Measurements from ENCODE around the gene CDK14. TPM values are rescaled to one million over a fixed set of nuclear protein-coding genes. Genes with fewer than 3 reads are reported as not detected.

CDK14 gene
- total and polyA plus RNA-seq, 2 donors (not counting 1 experiment from before 2014, with no cell fraction given) = 42.1 to 167 TPM

- no peak overlapping the region for H3K27ac Mint-ChIP-seq
- no peaks in the 10 kb centered on the region for H3K27me3 Mint-ChIP-seq
- DNase-seq (no peak), ATAC-seq (ENCODE audit: low read depth) (no peak)
- Histone ChIP-seq H4K20me1 (ENCODE audit: control insufficient read depth, insufficient read depth, low read length, poor library complexity, severe bottlenecking) (no peaks in the 10 kb centered on the region), H3K9me3 (ENCODE audit: control extremely low read depth in 1 of 3, control insufficient read depth in 2 of 3, insufficient read depth in 1 of 3, low read length in 2 of 3) (no peaks in the 10 kb centered on the region), H3K36me3 (replicated peaks in 1 of 2; ENCODE audit: control extremely low read depth in 1 of 2, control insufficient read depth in 1 of 2, extremely low read depth in 1 of 2, insufficient read depth in 2 of 2, low read length in 1 of 2) (peaks cover 0 to 7% of the 10 kb centered on the region in 2 experiments), H2AFZ (ENCODE audit: insufficient read depth, low read depth, low read length, poor library complexity, severe bottlenecking) (no peak overlapping the region), H3K79me2 (ENCODE audit: control insufficient read depth, insufficient read depth, low read length) (no peaks in the 10 kb centered on the region), H3K4me3 (ENCODE audit: control extremely low read depth in 1 of 5, extremely low read depth in 1 of 5, insufficient read depth in 1 of 5, low read depth in 2 of 5, low read length in 4 of 5) (no peak overlapping the region), H3K27ac (ENCODE audit: low read length in 2 of 2) (no peak overlapping the region), H3K4me2 (replicated peaks; ENCODE audit: low read depth, low read length, poor library complexity, severe bottlenecking) (no peak overlapping the region), H3K27me3 (replicated peaks in 1 of 4; ENCODE audit: control extremely low read depth in 1 of 4, control insufficient read depth in 3 of 4, insufficient read depth in 4 of 4, low read length in 3 of 4) (no peaks in the 10 kb centered on the region), H3K9ac (ENCODE audit: low read length) (no peak overlapping the region), H3K4me1 (ENCODE audit: control insufficient read depth in 2 of 2, insufficient read depth in 2 of 2, low read length in 2 of 2) (no peaks in the 10 kb centered on the region)
- H3K9me3 Mint-ChIP-seq (ENCODE audit: insufficient read depth) = no peaks in the 10 kb centered on the region
- WGBS (ENCODE audit: insufficient coverage) = 100% methylated on average over 1 of the region's 1 CpG
- H3K4me1 Mint-ChIP-seq = peaks cover 7% of the 10 kb centered on the region
- POLR2A ChIA-PET = no interaction called here
- CTCF ChIA-PET = no interaction called here
- no peak for TF ChIP-seq CTCF (IDR thresholded peaks at IDR 0.05)
- no peak for TF ChIP-seq EZH2 (IDR thresholded peaks at IDR 0.05; ENCODE audit: borderline replicate concordance, insufficient read depth, low read depth, low read length, poor library complexity, severe bottlenecking)
- H3K4me3 Mint-ChIP-seq = no peak overlapping the region
- intact Hi-C loops (cut with micrococcal nuclease) = no loop called here
Observed at GRCh38 chr7:91103363-91103762, 507.2 kb downstream of the CDK14 start.

DNA sequence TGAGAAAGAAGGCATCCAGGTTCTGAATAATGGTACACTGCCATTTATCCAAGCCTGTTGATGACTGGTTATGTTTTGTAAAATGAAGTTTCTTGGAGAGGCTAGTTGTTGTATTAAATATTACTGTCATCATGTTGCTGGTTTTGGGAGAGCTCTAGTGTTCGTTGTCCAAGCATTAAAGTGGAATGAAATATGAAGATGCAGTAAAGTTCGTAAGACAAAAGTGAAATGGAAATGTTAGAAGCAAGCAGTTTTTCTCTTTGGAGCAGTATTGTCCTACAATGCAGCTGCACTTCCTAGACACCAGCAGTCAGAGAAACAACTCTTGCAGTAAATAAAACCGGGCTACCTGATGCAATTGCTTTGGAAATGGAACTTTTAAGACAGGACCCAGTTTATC lies 511.3 kb downstream of the CDK14 start:
- no CpG with 5 or more reads among the region's 3 CpGs for WGBS (ENCODE audit: insufficient coverage)
- Histone ChIP-seq H3K4me3 (ENCODE audit: control extremely low read depth in 1 of 5, extremely low read depth in 1 of 5, insufficient read depth in 1 of 5, low read depth in 2 of 5, low read length in 4 of 5) (no peak overlapping the region), H3K9me3 (ENCODE audit: control extremely low read depth in 1 of 3, control insufficient read depth in 2 of 3, insufficient read depth in 1 of 3, low read length in 2 of 3) (no peaks in the 10 kb centered on the region), H3K27me3 (replicated peaks in 1 of 4; ENCODE audit: control extremely low read depth in 1 of 4, control insufficient read depth in 3 of 4, insufficient read depth in 4 of 4, low read length in 3 of 4) (no peaks in the 10 kb centered on the region), H4K20me1 (ENCODE audit: control insufficient read depth, insufficient read depth, low read length, poor library complexity, severe bottlenecking) (no peaks in the 10 kb centered on the region), H3K9ac (ENCODE audit: low read length) (no peak overlapping the region), H3K4me1 (ENCODE audit: control insufficient read depth in 2 of 2, insufficient read depth in 2 of 2, low read length in 2 of 2) (no peaks in the 10 kb centered on the region), H3K27ac (ENCODE audit: low read length in 2 of 2) (no peak overlapping the region), H2AFZ (ENCODE audit: insufficient read depth, low read depth, low read length, poor library complexity, severe bottlenecking) (no peak overlapping the region), H3K79me2 (ENCODE audit: control insufficient read depth, insufficient read depth, low read length) (no peaks in the 10 kb centered on the region), H3K4me2 (replicated peaks; ENCODE audit: low read depth, low read length, poor library complexity, severe bottlenecking) (no peak overlapping the region), H3K36me3 (replicated peaks in 1 of 2; ENCODE audit: control extremely low read depth in 1 of 2, control insufficient read depth in 1 of 2, extremely low read depth in 1 of 2, insufficient read depth in 2 of 2, low read length in 1 of 2) (peaks cover 0 to 9% of the 10 kb centered on the region in 2 experiments)
- TF ChIP-seq CTCF (IDR thresholded peaks at IDR 0.05) (no peak), EZH2 (IDR thresholded peaks at IDR 0.05; ENCODE audit: borderline replicate concordance, insufficient read depth, low read depth, low read length, poor library complexity, severe bottlenecking) (no peak)
- Mint-ChIP-seq H3K9me3 (ENCODE audit: insufficient read depth) (no peaks in the 10 kb centered on the region), H3K4me1 (peaks cover 7% of the 10 kb centered on the region), H3K27ac (no peak overlapping the region), H3K4me3 (no peak overlapping the region), H3K27me3 (no peaks in the 10 kb centered on the region)
- DNase-seq (no peak), ATAC-seq (ENCODE audit: low read depth) (no peak)
- intact Hi-C loops (cut with micrococcal nuclease) = no loop called here
- ChIA-PET POLR2A (no interaction called here), CTCF (no interaction called here)
